ENCODE results near the gene UNC45B. TPM values are rescaled to one million over a fixed set of nuclear protein-coding genes. Genes with fewer than 3 reads are reported as not detected.

Gene UNC45B
- total RNA-seq, 2 experiments from 2014 or later, result 0.05 to 0.07 TPM

GRCh38 chr17:35127751-35128514 lies 19.7 kb upstream of the UNC45B start:
- intact Hi-C loops (cut with micrococcal nuclease), result no loop called here
- POLR2A ChIA-PET, result interaction anchor here (0.9 kb wide), 1 partner anchor 10 kb away, joined by 4 read pairs; no protein-coding TSS in a partner anchor
- DNase-seq, result no peak
- no peak overlapping the region for H3K4me3 Mint-ChIP-seq
- CTCF ChIA-PET, result interaction anchor here (1.3 to 1.5 kb wide), 3 partner anchors 9 to 585 kb away, joined by 3 to 5 read pairs (median 3); no protein-coding TSS in a partner anchor
- peaks cover 7% of the 10 kb centered on the region for H3K36me3 Mint-ChIP-seq
- H3K4me1 Mint-ChIP-seq (ENCODE audit: low read depth), result peaks cover 3% of the 10 kb centered on the region
- no peak overlapping the region for H3K27ac Mint-ChIP-seq
- no peaks in the 10 kb centered on the region for H3K9me3 Mint-ChIP-seq
- no peaks in the 10 kb centered on the region for H3K27me3 Mint-ChIP-seq

- intact Hi-C loops (cut with micrococcal nuclease), result no loop called here
- no peaks in the 10 kb centered on the region for H3K9me3 Mint-ChIP-seq
- H3K27me3 Mint-ChIP-seq, result no peaks in the 10 kb centered on the region
- peaks cover 3% of the 10 kb centered on the region for H3K4me1 Mint-ChIP-seq (ENCODE audit: low read depth)
- POLR2A ChIA-PET, result no interaction called here
- H3K4me3 Mint-ChIP-seq, result no peak overlapping the region
- peaks cover 18% of the 10 kb centered on the region for H3K36me3 Mint-ChIP-seq
- no peak for DNase-seq
- no peak overlapping the region for H3K27ac Mint-ChIP-seq
- CTCF ChIA-PET, result interaction anchor here (1.1 to 1.8 kb wide), 3 partner anchors 9 to 587 kb away, joined by 3 to 7 read pairs (median 3); no protein-coding TSS in a partner anchor
These were observed 18.3 kb upstream of the UNC45B start for GRCh38 chr17:35129154-35129972.

DNA sequence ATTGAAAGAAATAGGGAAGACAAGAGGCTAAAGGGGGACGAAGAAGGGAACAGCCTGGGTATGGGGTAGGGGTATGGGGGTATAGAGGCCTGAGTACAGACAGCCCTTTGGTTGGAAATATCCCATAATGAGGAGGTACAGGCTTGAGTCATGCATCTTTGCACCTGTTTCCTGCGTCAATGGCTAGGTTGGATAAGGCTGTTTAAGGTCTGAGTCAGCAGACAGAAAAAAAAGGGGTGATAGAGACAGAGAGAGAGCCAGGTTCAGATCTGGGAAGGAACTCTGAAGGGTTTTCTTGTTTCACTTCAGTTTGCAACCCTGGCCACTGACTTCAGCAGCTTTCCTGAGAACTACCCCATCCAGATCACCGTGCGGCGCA lies 17.7 kb upstream of the UNC45B start:
- H3K36me3 Mint-ChIP-seq, result peaks cover 20% of the 10 kb centered on the region
- intact Hi-C loops (cut with micrococcal nuclease), result no loop called here
- ChIA-PET POLR2A (no interaction called here), CTCF (interaction anchor here (1.1 to 1.8 kb wide), 3 partner anchors 10 to 11 kb away, joined by 3 to 7 read pairs (median 3); no protein-coding TSS in a partner anchor)
- no peak for DNase-seq
- no peaks in the 10 kb centered on the region for H3K9me3 Mint-ChIP-seq
- H3K4me1 Mint-ChIP-seq (ENCODE audit: low read depth), result peaks cover 3% of the 10 kb centered on the region
- no peak overlapping the region for H3K27ac Mint-ChIP-seq
- no peaks in the 10 kb centered on the region for H3K27me3 Mint-ChIP-seq
- H3K4me3 Mint-ChIP-seq, result no peak overlapping the region

DNA sequence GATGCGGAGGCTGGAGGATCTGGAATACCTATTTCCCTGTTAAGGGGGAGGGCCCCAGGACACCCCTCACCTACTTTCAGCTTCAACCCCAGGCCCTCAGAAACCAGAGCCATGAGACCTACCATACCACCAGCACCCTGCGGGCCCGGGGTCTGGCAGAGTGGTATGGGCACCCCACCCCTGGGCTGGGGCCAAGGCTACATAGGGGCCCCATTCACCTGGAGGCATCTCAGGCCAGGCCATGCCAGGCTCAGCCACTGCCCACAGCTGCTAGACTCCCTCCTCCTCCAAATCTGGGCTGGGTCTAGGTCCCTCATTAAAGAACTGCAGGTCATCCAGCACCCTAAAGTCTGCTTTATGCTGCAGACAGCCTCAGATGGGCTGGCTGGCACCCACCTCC lies 17.2 kb upstream of the UNC45B start:
- Mint-ChIP-seq H3K4me1 (ENCODE audit: low read depth) (peaks cover 3% of the 10 kb centered on the region), H3K4me3 (no peak overlapping the region), H3K36me3 (peaks cover 24% of the 10 kb centered on the region), H3K27ac (no peak overlapping the region), H3K9me3 (no peaks in the 10 kb centered on the region), H3K27me3 (no peaks in the 10 kb centered on the region)
- ChIA-PET POLR2A (interaction anchor here (0.8 kb wide), 1 partner anchor 9 kb away, joined by 3 read pairs; no protein-coding TSS in a partner anchor), CTCF (interaction anchor here (0.9 to 1.9 kb wide), 4 partner anchors 10 to 403 kb away, joined by 3 to 7 read pairs (median 4); partner anchors contain the start of gene RAD51D)
- intact Hi-C loops (cut with micrococcal nuclease), result no loop called here
- DNase-seq, result no peak

DNA sequence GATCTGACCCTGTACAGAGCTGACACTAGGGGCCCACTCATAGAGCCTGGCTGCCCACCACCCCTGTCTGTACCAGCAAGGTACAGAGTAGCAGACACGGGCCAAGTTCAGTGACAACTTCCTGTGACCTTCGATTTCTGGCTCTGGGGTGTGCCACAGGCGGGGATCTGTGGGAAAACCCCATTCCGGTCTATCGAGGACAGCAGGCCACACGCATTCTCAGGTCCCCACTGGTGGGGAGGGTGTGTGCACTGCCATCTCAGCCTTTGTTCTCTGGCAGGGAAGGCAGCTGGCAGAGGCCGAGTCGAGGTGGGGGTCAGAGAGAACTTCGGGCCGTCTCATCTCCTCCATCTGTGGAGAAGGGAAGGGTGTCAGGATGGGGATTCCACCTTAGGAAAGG lies 15.5 kb upstream of the UNC45B start:
- CTCF ChIA-PET, result interaction anchor here (1.9 kb wide), 1 partner anchor 12 kb away, joined by 6 read pairs; the partner anchor contains the start of gene RAD51D
- Mint-ChIP-seq H3K4me1 (ENCODE audit: low read depth) (peaks cover 3% of the 10 kb centered on the region), H3K9me3 (no peaks in the 10 kb centered on the region), H3K27me3 (no peaks in the 10 kb centered on the region), H3K4me3 (no peak overlapping the region), H3K36me3 (peaks cover 36% of the 10 kb centered on the region), H3K27ac (no peak overlapping the region)
- POLR2A ChIA-PET, result no interaction called here
- intact Hi-C loops (cut with micrococcal nuclease), result no loop called here
- DNase-seq, result no peak

DNA sequence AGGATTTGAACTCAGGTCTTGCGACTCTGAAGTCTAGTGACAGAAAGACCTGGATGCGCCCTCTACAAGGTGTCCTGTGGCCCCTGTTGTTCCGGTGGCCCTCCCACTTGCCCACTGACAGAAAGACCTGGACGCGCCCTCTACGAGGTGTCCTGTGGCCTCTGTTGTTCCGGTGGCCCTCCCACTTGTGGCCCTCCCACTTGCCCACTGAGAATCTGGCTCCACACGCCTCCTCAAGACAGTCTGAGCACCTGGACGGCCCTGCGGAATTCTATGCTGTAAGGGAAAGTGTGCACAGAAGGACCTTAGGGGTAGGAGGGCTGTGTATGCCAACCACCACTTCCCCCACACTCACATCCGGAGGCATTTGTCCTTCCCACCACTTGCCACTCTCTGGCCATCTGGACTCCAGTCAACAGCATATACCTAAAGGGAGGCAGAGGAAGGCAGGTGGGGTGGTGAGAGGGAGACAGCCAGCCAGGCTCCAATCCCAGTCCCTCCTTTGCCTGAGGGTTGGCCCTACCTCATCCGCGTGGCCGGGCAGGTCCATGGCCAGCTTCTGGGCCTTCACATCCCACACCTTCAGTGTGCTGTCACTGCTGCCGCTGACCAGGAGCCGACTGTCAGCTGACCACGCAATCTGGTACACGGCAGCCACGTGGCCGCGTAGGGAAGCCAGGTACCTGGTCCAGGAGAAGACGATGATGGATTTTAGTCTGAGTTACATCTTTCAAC lies 14.6 kb upstream of the UNC45B start:
- H3K36me3 Mint-ChIP-seq, result peaks cover 37% of the 10 kb centered on the region
- POLR2A ChIA-PET, result no interaction called here

DNA sequence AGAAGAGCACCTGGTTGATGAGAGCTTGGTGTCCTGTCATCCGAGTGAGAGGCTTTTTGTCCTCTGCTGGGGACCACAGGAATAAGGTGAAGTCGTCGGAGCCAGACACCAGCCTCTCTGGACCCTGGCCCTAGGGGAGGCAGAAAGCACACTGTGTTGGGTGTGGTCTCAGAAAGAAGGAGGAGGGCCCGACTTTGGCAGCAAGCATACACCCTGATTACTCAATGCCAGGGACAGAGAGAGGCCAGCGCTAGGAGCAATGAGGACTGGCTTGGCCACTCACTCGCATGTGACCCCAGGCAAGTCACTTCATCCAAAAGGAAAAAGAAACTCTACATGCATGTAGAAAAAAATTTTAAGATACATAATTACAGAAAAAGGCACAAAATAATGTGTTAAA lies 12.3 kb upstream of the UNC45B start:
- Mint-ChIP-seq H3K27me3 (no peaks in the 10 kb centered on the region), H3K36me3 (peaks cover 46% of the 10 kb centered on the region), H3K9me3 (no peaks in the 10 kb centered on the region), H3K4me3 (no peak overlapping the region), H3K27ac (no peak overlapping the region), H3K4me1 (ENCODE audit: low read depth) (no peaks in the 10 kb centered on the region)
- POLR2A ChIA-PET, result no interaction called here
- no peak for DNase-seq
- intact Hi-C loops (cut with micrococcal nuclease), result no loop called here
- CTCF ChIA-PET, result no interaction called here

More for the DNA sequence above, 14.6 kb upstream of the UNC45B start:
- no peaks in the 10 kb centered on the region for H3K9me3 Mint-ChIP-seq
- no peak overlapping the region for H3K27ac Mint-ChIP-seq
- DNase-seq, result no peak
- CTCF ChIA-PET, result no interaction called here
- peaks cover 3% of the 10 kb centered on the region for H3K4me1 Mint-ChIP-seq (ENCODE audit: low read depth)
- intact Hi-C loops (cut with micrococcal nuclease), result no loop called here
- no peaks in the 10 kb centered on the region for H3K27me3 Mint-ChIP-seq
- no peak overlapping the region for H3K4me3 Mint-ChIP-seq

GRCh38 chr17:35138218-35138617 lies 9.4 kb upstream of the UNC45B start:
- CTCF ChIA-PET, result no interaction called here
- POLR2A ChIA-PET, result interaction anchor here (1.4 kb wide), 1 partner anchor 11 kb away, joined by 4 read pairs; no protein-coding TSS in a partner anchor
- Mint-ChIP-seq H3K27me3 (no peaks in the 10 kb centered on the region), H3K4me1 (ENCODE audit: low read depth) (peaks cover 12% of the 10 kb centered on the region), H3K36me3 (peaks cover 39% of the 10 kb centered on the region), H3K4me3 (no peak overlapping the region), H3K9me3 (no peaks in the 10 kb centered on the region), H3K27ac (no peak overlapping the region)
- DNase-seq, result no peak
- intact Hi-C loops (cut with micrococcal nuclease), result no loop called here

DNA sequence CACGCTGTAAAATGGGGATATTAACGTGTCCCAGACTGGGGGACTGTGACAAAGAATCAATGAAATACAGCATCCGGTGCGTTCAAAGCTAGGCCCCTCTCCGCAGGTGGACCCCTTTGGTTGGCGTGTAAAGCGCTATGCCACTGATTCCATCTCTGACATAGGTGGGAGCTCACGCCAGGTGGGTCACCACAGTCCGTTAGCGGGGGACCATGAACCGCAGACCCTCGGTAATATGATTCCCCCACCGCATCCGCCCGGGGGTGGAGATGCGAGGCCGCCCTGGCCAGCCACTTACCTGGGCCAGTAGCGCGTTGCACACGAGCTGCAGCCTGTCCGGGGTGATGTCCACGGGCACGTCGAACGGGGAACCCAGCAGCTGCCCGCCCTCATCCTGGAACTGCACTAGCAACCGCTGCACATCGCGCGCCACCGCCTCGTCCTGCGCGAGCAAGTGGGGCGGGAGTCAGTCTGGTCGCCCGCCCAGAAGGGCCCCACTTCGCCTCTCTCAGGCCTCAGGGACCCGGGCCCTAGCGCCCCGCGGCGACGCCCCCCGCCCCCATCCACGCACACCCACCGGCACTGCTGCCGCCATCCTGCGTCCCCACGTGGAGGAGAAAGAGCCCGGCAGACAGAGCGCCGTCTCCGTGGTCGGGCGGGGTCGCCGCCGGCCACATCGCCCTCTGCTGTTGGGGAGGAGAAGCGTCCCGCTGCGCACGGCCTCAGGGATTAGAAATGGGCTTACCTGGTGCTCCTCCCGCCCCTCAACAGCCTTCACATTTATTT lies 5.7 kb upstream of the UNC45B start, which contains the start of gene NLE1:
TSS of gene NLE1 (minus strand) at position 623 of the 786 bp plus-strand sequence. CDS start at position 595, 28 bp downstream.
- Mint-ChIP-seq H3K4me3 (peak within 1 kb of the TSS; percentile 79), H3K27ac (peak within 1 kb of the TSS; percentile 74), H3K36me3 (peaks cover 10% of the 10 kb centered on the region), H3K4me1 (ENCODE audit: low read depth) (peaks cover 16% of the 10 kb centered on the region), H3K9me3 (no peaks in the 10 kb centered on the region), H3K27me3 (no peaks in the 10 kb centered on the region)
- peak; percentile 93 for DNase-seq
- CTCF ChIA-PET, result interaction anchor here (0.7 to 2.3 kb wide), 14 partner anchors 11 to 719 kb away, joined by 3 to 8 read pairs (median 4); partner anchors contain the start of gene RAD51D
- intact Hi-C loops (cut with micrococcal nuclease), result loop anchor here (1.0 to 10.0 kb wide), 5 partner anchors 53 to 603 kb away; partner anchors contain the start of genes AP2B1 and SLFN5
- POLR2A ChIA-PET, result interaction anchor here (0.7 to 1.0 kb wide), 4 partner anchors 23 to 392 kb away, joined by 3 to 4 read pairs (median 4); no protein-coding TSS in a partner anchor

DNA sequence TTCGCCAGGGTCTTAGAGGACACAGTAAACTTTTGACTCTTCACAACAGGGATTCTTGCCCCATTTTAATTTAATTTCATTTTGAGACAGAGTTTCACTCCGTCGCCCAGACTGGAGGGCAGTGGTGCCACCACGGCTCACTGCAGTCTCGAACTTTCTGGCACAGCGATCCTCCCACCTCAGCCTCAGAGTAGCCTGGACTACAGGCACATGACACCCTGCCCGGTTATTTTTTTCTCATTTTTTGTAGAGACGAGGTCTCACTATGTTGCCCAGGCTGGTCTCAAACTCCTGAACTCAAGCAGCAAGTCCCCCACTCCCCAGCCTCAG lies 5.2 kb upstream of the UNC45B start:
- Mint-ChIP-seq H3K27ac (peak overlapping the region; percentile 72), H3K9me3 (no peaks in the 10 kb centered on the region), H3K27me3 (no peaks in the 10 kb centered on the region), H3K4me3 (peak overlapping the region; percentile 79), H3K36me3 (peaks cover 10% of the 10 kb centered on the region), H3K4me1 (ENCODE audit: low read depth) (peaks cover 16% of the 10 kb centered on the region)
- ChIA-PET POLR2A (interaction anchor here (1.0 kb wide), 2 partner anchors 71 to 392 kb away, joined by 4 read pairs; no protein-coding TSS in a partner anchor), CTCF (interaction anchor here (0.9 to 2.3 kb wide), 4 partner anchors 16 to 392 kb away, joined by 3 to 7 read pairs (median 5); no protein-coding TSS in a partner anchor)
- no peak for DNase-seq
- intact Hi-C loops (cut with micrococcal nuclease), result loop anchor here (1.0 to 10.0 kb wide), 4 partner anchors 101 to 602 kb away; partner anchors contain the start of genes AP2B1 and SLFN5

DNA sequence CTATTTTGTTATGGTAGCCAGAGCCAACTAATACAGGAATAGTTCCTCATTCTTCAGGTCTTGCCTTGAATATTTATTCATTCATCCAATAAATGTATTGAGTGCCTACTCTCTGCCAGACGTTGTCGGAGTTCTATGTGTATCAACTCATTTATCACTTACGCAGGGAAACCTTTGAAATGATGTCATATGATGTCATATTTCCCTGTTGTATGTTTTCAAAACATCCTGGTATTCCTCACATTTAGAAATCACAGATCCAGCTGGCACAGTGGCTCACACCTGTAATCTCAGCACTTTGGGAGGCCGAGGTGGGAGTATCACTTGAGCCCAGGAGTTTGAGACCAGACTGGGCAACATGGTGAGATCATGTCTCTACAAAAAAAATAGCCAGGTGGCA lies 2.8 kb upstream of the UNC45B start:
- intact Hi-C loops (cut with micrococcal nuclease), result loop anchor here (10.0 kb wide), 1 partner anchor 600 kb away; no protein-coding TSS in a partner anchor
- H3K9me3 Mint-ChIP-seq, result no peaks in the 10 kb centered on the region
- ChIA-PET CTCF (interaction anchor here (1.0 kb wide), 2 partner anchors 13 to 97 kb away, joined by 3 read pairs; no protein-coding TSS in a partner anchor), POLR2A (no interaction called here)
- no peak for DNase-seq
- H3K4me1 Mint-ChIP-seq (ENCODE audit: low read depth), result peaks cover 16% of the 10 kb centered on the region
- H3K36me3 Mint-ChIP-seq, result no peaks in the 10 kb centered on the region
- no peak overlapping the region for H3K27ac Mint-ChIP-seq
- no peak overlapping the region for H3K4me3 Mint-ChIP-seq
- H3K27me3 Mint-ChIP-seq, result no peaks in the 10 kb centered on the region

Data from activated CD4-positive, alpha-beta memory T cell treated with anti-CD3 and anti-CD28 coated beads for 36 hours (primary cell).